Mesenchymal stem cell (in vitro differentiated cells and primary cell): ENCODE data around the gene DCST1.
A peak's percentile ranks its signal among the peaks of the same experiment; 100 is the strongest.

Experiments used
- DNase-seq: peaks from one replicate; pipeline ENCODE4 v3.0.0-alpha.2; 2013
- H2AFZ ChIP-seq: one replicate; pipeline ENCODE4 v1.6.1; 2013; ENCODE audit warnings: low read depth, mild to moderate bottlenecking, control low read depth, inconsistent platforms, low read length, moderate library complexity
- H2AK5ac ChIP-seq: 2 replicates; pipeline ENCODE4 v1.6.1; 2013; ENCODE audit warnings: low read length, moderate library complexity, mild to moderate bottlenecking, inconsistent platforms; ENCODE audit not compliant: severe bottlenecking
- H2BK120ac ChIP-seq: one replicate; pipeline ENCODE4 v1.6.1; 2013; ENCODE audit warnings: low read depth, mild to moderate bottlenecking, inconsistent platforms, low read length, moderate library complexity
- H2BK12ac ChIP-seq, 2 experiments: one replicate each; pipeline ENCODE4 v1.6.1; 2013; ENCODE audit warnings: inconsistent platforms in 2 of 2, low read length in 2 of 2, mild to moderate bottlenecking in 2 of 2, moderate library complexity in 2 of 2, control low read depth in 1 of 2
- H2BK15ac ChIP-seq: one replicate; pipeline ENCODE4 v1.6.1; 2013; ENCODE audit warnings: mild to moderate bottlenecking, low read depth, inconsistent platforms; ENCODE audit not compliant: poor library complexity, severe bottlenecking
- H2BK5ac ChIP-seq: 2 replicates; pipeline ENCODE4 v1.6.1; 2013; ENCODE audit warnings: low read depth, mild to moderate bottlenecking, low read length, control low read depth, inconsistent platforms; ENCODE audit not compliant: poor library complexity, severe bottlenecking
- H3K14ac ChIP-seq, 2 experiments: one replicate each; pipeline ENCODE4 v1.6.1; 2013; ENCODE audit warnings: inconsistent platforms in 2 of 2, low read length in 2 of 2, control low read depth in 1 of 2, mild to moderate bottlenecking in 1 of 2, moderate library complexity in 1 of 2
- H3K18ac ChIP-seq, 2 experiments: one replicate each; pipeline ENCODE4 v1.6.1; 2013; ENCODE audit warnings: inconsistent platforms in 2 of 2, low read length in 2 of 2, control low read depth in 1 of 2, low read depth in 1 of 2, mild to moderate bottlenecking in 1 of 2
- H3K23ac ChIP-seq, 2 experiments: one replicate each; pipeline ENCODE4 v1.6.1; 2013; ENCODE audit warnings: inconsistent platforms in 2 of 2, low read length in 2 of 2, mild to moderate bottlenecking in 2 of 2, moderate library complexity in 2 of 2, control low read depth in 1 of 2
- H3K27ac ChIP-seq: 2 replicates; pipeline ENCODE4 v1.5.1; 2013; ENCODE audit warnings: mild to moderate bottlenecking, moderate library complexity, low read length, control low read depth, inconsistent platforms; ENCODE audit not compliant: poor library complexity, severe bottlenecking
- H3K27me3 ChIP-seq, 2 experiments: 2 replicates each; pipeline versions ENCODE4 v1.6.1 to v1.7.0; 2013; ENCODE audit warnings: low read length in 2 of 2, mild to moderate bottlenecking in 2 of 2, moderate library complexity in 2 of 2, control low read depth in 1 of 2, inconsistent platforms in 1 of 2; ENCODE audit not compliant: control insufficient read depth in 1 of 2, insufficient read depth in 1 of 2
- H3K36me3 ChIP-seq, 2 experiments: 2 replicates each; pipeline versions ENCODE4 v1.6.1 to v1.7.0; 2013; ENCODE audit warnings: low read length in 2 of 2, control low read depth in 1 of 2, inconsistent platforms in 1 of 2, low read depth in 1 of 2, mild to moderate bottlenecking in 1 of 2; ENCODE audit not compliant: insufficient read depth in 2 of 2, control insufficient read depth in 1 of 2
- H3K4ac ChIP-seq, 2 experiments: one replicate each; pipeline ENCODE4 v1.6.1; 2013; ENCODE audit warnings: inconsistent platforms in 2 of 2, low read length in 2 of 2, mild to moderate bottlenecking in 2 of 2, moderate library complexity in 2 of 2, control low read depth in 1 of 2, low read depth in 1 of 2
- H3K4me1 ChIP-seq: 2 replicates; pipeline ENCODE4 v1.6.1; 2013; ENCODE audit warnings: low read depth, low read length, control low read depth; ENCODE audit not compliant: control insufficient read depth, insufficient read depth
- H3K4me2 ChIP-seq: 2 replicates; pipeline ENCODE4 v1.6.1; 2013; ENCODE audit warnings: low read length, mild to moderate bottlenecking, inconsistent platforms; ENCODE audit not compliant: poor library complexity, severe bottlenecking
- H3K4me3 ChIP-seq, 2 experiments: 2 replicates each; pipeline versions ENCODE4 v1.5.1 to v1.7.0; 2013; ENCODE audit warnings: low read length in 2 of 2, mild to moderate bottlenecking in 2 of 2, control low read depth in 1 of 2, low read depth in 1 of 2; ENCODE audit not compliant: insufficient read depth in 1 of 2
- H3K79me1 ChIP-seq: replicated peaks from 2 replicates; pipeline ENCODE4 v1.6.1; 2013; ENCODE audit warnings: mild to moderate bottlenecking, control low read depth, low read length, inconsistent platforms; ENCODE audit not compliant: poor library complexity, severe bottlenecking
- H3K9ac ChIP-seq: 2 replicates; pipeline ENCODE4 v1.7.0; 2013; ENCODE audit warnings: mild to moderate bottlenecking, low read length, moderate library complexity
- H3K9me3 ChIP-seq: 2 replicates; pipeline ENCODE4 v1.7.0; 2013; ENCODE audit warnings: mild to moderate bottlenecking, low read length; ENCODE audit not compliant: control insufficient read depth
- H4K8ac ChIP-seq: one replicate; pipeline ENCODE4 v1.6.1; 2013; ENCODE audit warnings: inconsistent platforms, mild to moderate bottlenecking, low read length, moderate library complexity
- H4K91ac ChIP-seq: one replicate; pipeline ENCODE4 v1.6.1; 2013; ENCODE audit warnings: mild to moderate bottlenecking, low read length, inconsistent platforms
- WGBS: methylation state at CpG from one replicate; pipeline ENCODE4 v1.1.7; 2013; ENCODE audit warnings: mixed read lengths; 5-methylcytosine and 5-hydroxymethylcytosine counted together

DCST1 gene

DNA sequence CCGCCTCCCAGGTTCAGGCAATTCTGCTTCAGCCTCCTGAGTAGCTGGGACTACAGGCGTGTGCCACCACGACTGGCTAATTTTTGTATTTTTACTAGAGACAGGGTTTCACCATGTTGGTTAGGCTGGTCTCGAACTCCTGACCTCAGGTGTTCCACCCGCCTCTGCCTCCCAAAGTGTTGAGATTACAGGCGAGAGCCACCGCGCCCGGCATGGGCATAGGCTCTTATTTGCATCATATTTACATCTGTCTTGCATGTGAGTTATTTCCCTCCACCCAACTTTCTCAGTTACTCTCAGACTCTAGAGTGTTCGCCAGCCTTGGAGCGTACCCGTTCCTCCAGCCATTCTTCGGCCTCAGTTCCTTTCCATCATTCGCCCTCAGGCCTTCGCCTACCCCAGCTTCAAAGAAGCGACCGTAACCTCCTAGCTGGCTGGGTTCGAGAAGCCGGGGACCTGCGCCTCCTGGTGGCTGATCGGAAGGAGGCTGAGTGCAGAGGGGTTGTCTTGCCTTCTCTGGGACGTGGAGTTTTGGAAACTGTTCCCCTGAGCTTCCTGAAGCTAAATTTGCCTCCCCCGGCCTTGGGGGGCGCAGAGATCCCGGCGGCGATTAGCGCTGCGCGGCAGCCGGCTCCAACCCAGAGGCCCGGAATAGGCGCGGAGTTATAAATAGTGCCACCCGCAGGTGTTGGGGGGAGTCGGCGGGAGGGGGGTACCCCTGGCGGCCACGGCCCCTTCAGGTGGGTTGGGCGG is 34.6 kb upstream of the DCST1 start:
- H3K14ac ChIP-seq = no peak overlapping the region
- no peak overlapping the region for H2AFZ ChIP-seq
- peak overlapping the region in 1 of 2 experiments; percentile 63 for H3K4me3 ChIP-seq
- H3K9me3 ChIP-seq = no peaks in the 10 kb centered on the region
- H3K27ac ChIP-seq = no peak overlapping the region
- H4K91ac ChIP-seq = no peak overlapping the region
- no peak overlapping the region for H2BK5ac ChIP-seq
- H3K23ac ChIP-seq = no peak overlapping the region
- H4K8ac ChIP-seq = peak overlapping the region; percentile 27
- peak overlapping the region in 1 of 2 experiments; percentile 49 for H3K18ac ChIP-seq
- H2AK5ac ChIP-seq = no peak overlapping the region
- no peak overlapping the region for H3K4ac ChIP-seq
- no peaks in the 10 kb centered on the region for H3K27me3 ChIP-seq
- 33% methylated on average over 26 of the region's 40 CpGs for WGBS
- no peaks in the 10 kb centered on the region for H3K36me3 ChIP-seq
- H3K4me2 ChIP-seq = peak overlapping the region; percentile 95
- H3K9ac ChIP-seq = peak overlapping the region; percentile 66
- H2BK15ac ChIP-seq = no peak overlapping the region
- peak overlapping the region; percentile 76 for H2BK120ac ChIP-seq
- peak; percentile 62 for DNase-seq
- H3K4me1 ChIP-seq = peaks cover 20% of the 10 kb centered on the region
- H2BK12ac ChIP-seq = peak overlapping the region in 1 of 2 experiments; percentile 37
- peaks cover 7% of the 10 kb centered on the region for H3K79me1 ChIP-seq

DNA sequence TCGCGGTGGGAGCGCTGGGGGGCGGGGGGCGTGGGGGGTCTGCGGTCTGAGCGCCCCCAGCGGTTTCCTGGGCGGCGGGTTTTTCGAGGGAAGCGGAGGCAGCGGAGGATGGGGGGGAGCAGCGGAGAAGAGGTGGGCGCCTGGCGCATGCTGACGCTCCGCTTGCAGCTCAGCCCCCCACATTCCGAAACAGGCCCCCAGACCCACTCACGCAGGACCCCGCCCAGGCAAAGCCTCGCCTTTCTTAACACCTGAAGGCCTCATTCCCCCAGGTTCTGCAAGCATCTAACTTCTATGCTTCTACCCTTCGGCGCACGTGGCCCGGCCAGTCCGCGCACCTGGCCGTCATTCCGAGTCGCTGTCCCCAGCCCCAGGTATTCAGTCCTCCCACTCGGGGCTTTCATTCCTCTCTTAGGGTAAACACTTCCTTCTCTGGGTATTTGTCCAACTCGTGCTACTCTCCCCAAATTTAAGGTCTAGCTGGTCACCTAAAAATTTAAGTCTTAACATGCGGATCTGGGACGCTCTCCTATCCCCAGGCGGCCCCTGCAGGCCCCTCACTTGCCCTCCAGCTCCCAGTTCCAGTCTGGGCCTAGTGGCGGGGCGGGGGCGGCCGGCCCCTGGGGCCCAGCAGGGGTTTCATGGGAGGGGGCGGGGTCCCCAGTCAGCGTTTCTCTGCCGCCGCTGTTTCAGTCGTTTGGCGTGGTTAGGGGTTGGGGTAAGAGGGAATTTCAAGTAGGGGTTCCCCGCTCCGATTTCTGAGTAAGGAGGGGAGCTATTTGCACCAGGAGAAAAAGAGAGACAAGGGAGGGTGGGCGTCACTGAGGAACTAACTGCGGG is 33.8 kb upstream of the DCST1 start:
- under 1% methylated on average over 36 of the region's 50 CpGs for WGBS
- Histone ChIP-seq H3K4me1 (peaks cover 26% of the 10 kb centered on the region), H2AK5ac (no peak overlapping the region), H4K8ac (peak overlapping the region; percentile 27), H3K9ac (peak overlapping the region; percentile 82), H2BK15ac (peak overlapping the region; percentile 85), H3K14ac (no peak overlapping the region), H3K4me2 (peak overlapping the region; percentile 95), H3K23ac (peak overlapping the region in 1 of 2 experiments; percentile 88), H3K9me3 (no peaks in the 10 kb centered on the region), H3K27ac (peak overlapping the region; percentile 97), H3K27me3 (no peaks in the 10 kb centered on the region), H2BK12ac (peak overlapping the region in 1 of 2 experiments; percentile 97), H3K36me3 (no peaks in the 10 kb centered on the region), H2BK5ac (peak overlapping the region; percentile 75), H3K4me3 (peak overlapping the region; percentile 45 to 82), H3K18ac (peak overlapping the region; percentile 64 to 88), H4K91ac (peak overlapping the region; percentile 77), H3K4ac (peak overlapping the region; percentile 46 to 92), H2BK120ac (peak overlapping the region; percentile 76), H2AFZ (no peak overlapping the region), H3K79me1 (peaks cover 7% of the 10 kb centered on the region)
- peak; percentile 44 for DNase-seq

DNA sequence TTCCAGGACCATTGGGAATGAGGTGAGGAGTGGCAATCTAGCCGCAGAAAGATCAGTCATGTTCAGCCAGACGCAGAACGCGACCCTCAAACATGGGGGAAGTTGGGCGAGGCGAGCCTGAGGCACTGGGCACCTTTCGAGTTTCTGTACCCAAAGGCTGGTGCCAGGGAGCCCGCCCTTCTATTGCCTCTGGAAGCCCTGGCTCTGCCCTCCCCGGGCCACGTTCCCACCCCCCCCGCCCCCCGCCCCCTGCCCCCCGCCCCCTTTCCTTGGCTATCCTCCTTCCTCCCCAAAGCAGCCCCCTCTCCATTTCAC is 33.3 kb upstream of the DCST1 start:
- DNase-seq = no peak
- no peaks in the 10 kb centered on the region for H3K36me3 ChIP-seq
- no peak overlapping the region for H3K14ac ChIP-seq
- H3K27me3 ChIP-seq = no peaks in the 10 kb centered on the region
- peak overlapping the region; percentile 88 for H3K9ac ChIP-seq
- H4K8ac ChIP-seq = peak overlapping the region; percentile 94
- H4K91ac ChIP-seq = peak overlapping the region; percentile 77
- H3K4me3 ChIP-seq = peak overlapping the region; percentile 74 to 87
- H3K4ac ChIP-seq = peak overlapping the region in 1 of 2 experiments; percentile 92
- H3K4me1 ChIP-seq = peaks cover 30% of the 10 kb centered on the region
- peak overlapping the region; percentile 73 for H2BK15ac ChIP-seq
- H2BK5ac ChIP-seq = no peak overlapping the region
- H3K23ac ChIP-seq = peak overlapping the region in 1 of 2 experiments; percentile 75
- no peak overlapping the region for H2AFZ ChIP-seq
- no peaks in the 10 kb centered on the region for H3K9me3 ChIP-seq
- 8% methylated on average over 2 of the region's 13 CpGs for WGBS
- H3K79me1 ChIP-seq = peaks cover 7% of the 10 kb centered on the region
- peak overlapping the region; percentile 95 for H3K4me2 ChIP-seq
- peak overlapping the region; percentile 1 to 88 for H3K18ac ChIP-seq
- H2BK12ac ChIP-seq = peak overlapping the region in 1 of 2 experiments; percentile 97
- peak overlapping the region; percentile 97 for H3K27ac ChIP-seq
- H2BK120ac ChIP-seq = peak overlapping the region; percentile 23
- no peak overlapping the region for H2AK5ac ChIP-seq
